ENCODE results near the gene RUSF1.

- TF ChIP-seq, protein P1, sequence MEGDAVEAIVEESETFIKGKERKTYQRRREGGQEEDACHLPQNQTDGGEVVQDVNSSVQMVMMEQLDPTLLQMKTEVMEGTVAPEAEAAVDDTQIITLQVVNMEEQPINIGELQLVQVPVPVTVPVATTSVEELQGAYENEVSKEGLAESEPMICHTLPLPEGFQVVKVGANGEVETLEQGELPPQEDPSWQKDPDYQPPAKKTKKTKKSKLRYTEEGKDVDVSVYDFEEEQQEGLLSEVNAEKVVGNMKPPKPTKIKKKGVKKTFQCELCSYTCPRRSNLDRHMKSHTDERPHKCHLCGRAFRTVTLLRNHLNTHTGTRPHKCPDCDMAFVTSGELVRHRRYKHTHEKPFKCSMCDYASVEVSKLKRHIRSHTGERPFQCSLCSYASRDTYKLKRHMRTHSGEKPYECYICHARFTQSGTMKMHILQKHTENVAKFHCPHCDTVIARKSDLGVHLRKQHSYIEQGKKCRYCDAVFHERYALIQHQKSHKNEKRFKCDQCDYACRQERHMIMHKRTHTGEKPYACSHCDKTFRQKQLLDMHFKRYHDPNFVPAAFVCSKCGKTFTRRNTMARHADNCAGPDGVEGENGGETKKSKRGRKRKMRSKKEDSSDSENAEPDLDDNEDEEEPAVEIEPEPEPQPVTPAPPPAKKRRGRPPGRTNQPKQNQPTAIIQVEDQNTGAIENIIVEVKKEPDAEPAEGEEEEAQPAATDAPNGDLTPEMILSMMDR (IDR thresholded peaks at IDR 0.05): no peak
- TF ChIP-seq POLR2A (IDR thresholded peaks at IDR 0.05): no peak
- no peak for TF ChIP-seq POLR2AphosphoS5 (IDR thresholded peaks at IDR 0.05; ENCODE audit: insufficient read depth in 1 of 2, low read depth in 1 of 2)
These were observed 33.1 kb downstream of the RUSF1 start for GRCh38 chr16:31474773-31475738.

Measured in vagina (tissue), 2 donors.